Lower leg skin (tissue), 3 donors: Measurements from ENCODE around the gene CDC16.

Experiments used
- CTCF ChIP-seq, 3 donors: fragments of 450-650 bp; IDR thresholded peaks; one replicate each; pipeline ENCODE4 v1.5.1; 2016; ENCODE audit warnings: antibody characterized with exemption in 3 of 3, mild to moderate bottlenecking in 3 of 3, moderate library complexity in 2 of 3
- POLR2A ChIP-seq, 2 donors: fragments of 450-650 bp; IDR thresholded peaks; one replicate each; pipeline ENCODE4 v1.6.1; 2016 to 2017; ENCODE audit warnings: antibody characterized with exemption in 2 of 2, mild to moderate bottlenecking in 1 of 2, moderate library complexity in 1 of 2

GRCh38 chr13:114282041-114282670 is 47.5 kb downstream of the CDC16 start:
- TF ChIP-seq CTCF (IDR thresholded peaks at IDR 0.05) (no peak), POLR2A (IDR thresholded peaks at IDR 0.05) (no peak)
